Right lobe of liver (tissue), 6 donors: ENCODE results near the gene MAML2. TPM values are rescaled to one million over a fixed set of nuclear protein-coding genes. Genes with fewer than 3 reads are reported as not detected.

Source experiments
- ATAC-seq, 4 donors: fragments of 200-7000 bp; cut with Tn5 transposase; one replicate each; pipeline ENCODE4 v1.9.1; 2020; ENCODE audit warnings: mild to moderate bottlenecking in 4 of 4, moderate library complexity in 4 of 4
- DNase-seq, 3 donors: peaks; one replicate each; pipeline ENCODE4 v3.0.0-alpha.2; 2020
- H3K27ac ChIP-seq, 3 donors: fragments of 200-600 bp; one replicate each; pipeline ENCODE4 v1.8.0; 2022
- H3K27me3 ChIP-seq, 2 donors: fragments of 200-600 bp; one replicate each; pipeline ENCODE4 v1.8.0; 2022
- H3K36me3 ChIP-seq, 4 donors: fragments of 200-600 bp; sonication (generic) in 1 of 4; one replicate each; pipeline versions ENCODE4 v1.5.1 to v1.8.0; 2017 to 2022; ENCODE audit warnings: control low read depth in 1 of 4
- H3K4me1 ChIP-seq, 4 donors: fragments of 200-600 bp; sonication (generic) in 1 of 4; one replicate each; pipeline versions ENCODE4 v1.5.1 to v1.8.0; 2017 to 2022; ENCODE audit warnings: control low read depth in 1 of 4
- H3K4me3 ChIP-seq, 3 donors: fragments of 200-600 bp; one replicate each; pipeline ENCODE4 v1.8.0; 2022
- H3K9me3 ChIP-seq, 4 donors: fragments of 200-600 bp; sonication (generic) in 1 of 4; one replicate each; pipeline versions ENCODE4 v1.5.1 to v1.8.0; 2017 to 2022; ENCODE audit warnings: control low read depth in 1 of 4
- CTCF ChIP-seq, 4 donors: fragments of 200-600 bp in 3 of 4; fragments of 450-650 bp in 1 of 4; IDR thresholded peaks; one replicate each; pipeline versions ENCODE4 v1.5.1 to v1.8.0; 2016 to 2022; ENCODE audit warnings: antibody characterized with exemption in 4 of 4, mild to moderate bottlenecking in 2 of 4
- POLR2A ChIP-seq: fragments of 450-650 bp; IDR thresholded peaks from one replicate; pipeline ENCODE4 v1.6.1; 2017; ENCODE audit warnings: antibody characterized with exemption, mild to moderate bottlenecking
- WGBS: methylation state at CpG from one replicate; pipeline ENCODE4 v1.1.6; 2018; ENCODE audit warnings: low coverage, low lambda C conversion rate; ENCODE audit not compliant: insufficient coverage; ENCODE audit errors: missing lambda C conversion rate; 5-methylcytosine and 5-hydroxymethylcytosine counted together
- intact Hi-C, 2 donors: fragments of 100-400 bp; cut with DNase I; formaldehyde crosslinking; loops; one replicate each; pipeline versions ENCODE4 v1.11.2 to v1.14.1; 2022
- total RNA-seq, 6 experiments: library from RNA; depleted of rRNA in 2 of 6; stranded (reverse); fragments of >200 nt in 2 of 6; fragmentation: NEBNext Ultra II Directional in 3 of 6; extraction: Animal tissue kit (Norgen Biotek cat#: 25700) in 3 of 6; gene quantifications; one replicate each; pipeline versions ENCODE4 v1.1.0 to v1.2.4, GENCODE V29; 2016 to 2023
- donor health status: DM: no; HTN: yes; CAD: no.
- donor health status: DM: no; HTN: no; CAD: no.
- donor health status: DM: no; HTN: no; CAD: no.
- donor health status: DM: no; HTN: yes; CAD: no.
- donor health status: DM: no; HTN: yes; CAD: no.

MAML2 gene
- total RNA-seq, 6 experiments from 2014 or later: 0.92 to 2.3 (median 1.9) TPM

DNA sequence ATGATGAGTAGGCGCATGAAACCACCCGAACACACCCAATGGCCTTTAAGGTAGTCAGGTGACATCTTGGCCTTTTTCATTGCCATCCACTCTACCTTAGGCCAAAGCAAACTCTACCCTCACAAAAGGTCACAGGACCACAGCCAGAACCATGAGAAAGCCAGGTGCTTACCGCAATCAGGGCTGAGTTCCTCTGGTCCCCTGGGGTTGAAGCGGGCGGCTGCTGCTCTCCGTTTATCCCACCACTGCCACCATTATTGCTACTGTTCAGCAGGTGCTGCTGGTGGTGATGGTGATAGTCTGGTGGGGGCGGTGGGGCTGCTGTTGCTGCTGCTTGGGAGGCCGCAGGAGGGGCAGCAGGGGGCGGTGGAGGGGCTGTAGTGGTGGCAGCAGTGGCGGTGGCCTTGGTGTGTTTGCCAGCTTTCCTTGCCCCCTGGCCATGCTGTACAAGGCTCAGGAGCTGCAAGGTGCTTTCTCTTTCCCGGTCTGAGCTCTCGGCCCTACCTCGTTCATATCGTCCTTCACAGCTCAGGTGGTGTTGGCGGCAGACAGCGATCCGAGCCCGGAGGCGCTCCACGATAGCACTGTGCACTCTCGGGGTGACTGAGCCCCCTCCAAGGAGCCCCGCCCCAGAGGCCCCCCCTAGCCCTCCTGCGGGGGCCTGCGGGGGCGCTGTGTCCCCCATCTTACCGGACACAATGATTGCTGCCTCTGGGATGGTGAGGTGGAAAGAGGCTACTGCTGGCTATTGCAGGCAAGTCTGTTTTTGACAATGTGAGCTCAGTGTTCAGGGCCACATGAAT is 1.6 kb downstream of the MAML2 start:
- H3K9me3 ChIP-seq: no peaks in the 10 kb centered on the region
- peak overlapping the region; percentile 51 to 60 (median 59) for H3K4me3 ChIP-seq
- WGBS: 65% methylated on average over 4 of the region's 26 CpGs
- TF ChIP-seq POLR2A: no peak
- peak; percentile 14 to 27 (median 18) for TF ChIP-seq CTCF (IDR thresholded peaks at IDR 0.05)
- no peaks in the 10 kb centered on the region for H3K27me3 ChIP-seq
- intact Hi-C loops: no loop called here
- ATAC-seq (peak; percentile 12 to 42 (median 28)), DNase-seq (peak in 2 of 3 donors; percentile 43 to 60)
- peak overlapping the region; percentile 18 to 66 (median 25) for H3K27ac ChIP-seq
- H3K4me1 ChIP-seq: no peaks in the 10 kb centered on the region
- no peaks in the 10 kb centered on the region for H3K36me3 ChIP-seq

DNA sequence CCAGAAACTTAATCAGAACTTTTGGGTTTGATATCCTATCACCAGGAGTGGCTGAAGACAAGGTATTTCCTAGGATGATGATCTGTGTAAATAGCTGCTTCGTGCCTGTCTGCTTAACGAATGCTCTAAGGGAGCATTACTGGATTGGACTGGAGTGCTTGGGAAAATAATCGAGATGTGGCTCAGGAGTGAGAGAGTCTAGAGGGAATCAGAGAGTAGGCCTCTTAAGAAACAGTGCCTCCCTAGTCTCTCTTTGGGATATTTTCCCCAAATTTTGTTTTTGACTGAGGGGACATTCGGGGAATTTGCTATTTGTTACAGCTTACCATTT is 2.5 kb downstream of the MAML2 start:
- 52% methylated on average over 4 of the region's 4 CpGs for WGBS
- no peaks in the 10 kb centered on the region for H3K36me3 ChIP-seq
- intact Hi-C loops: no loop called here
- TF ChIP-seq POLR2A: no peak
- no peak overlapping the region for H3K4me3 ChIP-seq
- no peaks in the 10 kb centered on the region for H3K9me3 ChIP-seq
- DNase-seq (no peak), ATAC-seq (no peak)
- peak overlapping the region in 2 of 3 donors; percentile 18 to 70 for H3K27ac ChIP-seq
- H3K4me1 ChIP-seq: no peaks in the 10 kb centered on the region
- no peaks in the 10 kb centered on the region for H3K27me3 ChIP-seq

GRCh38 chr11:96339706-96340554 is 3.1 kb downstream of the MAML2 start:
- H3K27ac ChIP-seq: peak overlapping the region in 2 of 3 donors; percentile 37 to 70
- WGBS: 56% methylated on average over 4 of the region's 7 CpGs

DNA sequence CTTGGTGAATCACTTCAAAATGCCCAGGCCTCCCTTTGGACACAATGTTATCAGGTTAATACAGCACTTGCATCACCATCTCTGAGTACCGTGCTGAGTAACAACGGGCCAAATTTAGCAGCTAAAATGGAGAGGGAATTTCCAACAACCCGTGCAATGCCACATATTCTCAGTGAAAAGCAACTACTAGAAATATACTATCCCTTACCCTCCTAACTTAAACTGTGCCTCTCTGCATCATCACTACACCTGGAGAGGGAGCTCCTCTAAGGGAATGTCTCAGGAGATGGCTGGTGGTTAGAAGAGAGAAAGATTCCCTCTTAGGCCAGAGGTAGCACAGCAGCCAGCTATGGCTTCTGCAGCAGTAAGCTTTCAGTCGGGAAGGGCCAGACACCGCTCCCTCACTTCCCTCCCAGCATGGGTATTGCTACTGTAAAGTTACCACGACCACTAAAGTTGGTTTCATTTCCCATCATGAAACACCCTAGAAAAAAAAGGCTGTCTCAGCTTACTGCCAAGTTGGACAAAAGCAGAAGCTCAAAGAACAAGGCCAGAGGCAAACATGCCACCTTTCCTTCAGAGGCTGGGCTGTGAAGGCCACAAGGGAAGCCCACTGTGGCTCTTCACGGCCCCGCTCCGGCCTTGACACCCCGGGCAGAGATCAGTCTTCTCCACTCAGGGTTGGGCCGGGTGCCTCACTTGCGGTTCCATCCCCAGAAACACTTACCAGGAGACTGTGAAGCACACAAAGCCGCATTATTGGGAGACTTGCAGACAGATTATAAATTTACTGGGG is 3.9 kb downstream of the MAML2 start:
- peak overlapping the region; percentile 37 to 70 (median 47) for H3K27ac ChIP-seq
- intact Hi-C loops: no loop called here
- no peaks in the 10 kb centered on the region for H3K36me3 ChIP-seq
- no peak overlapping the region for H3K4me3 ChIP-seq
- no peaks in the 10 kb centered on the region for H3K4me1 ChIP-seq
- no peaks in the 10 kb centered on the region for H3K27me3 ChIP-seq
- 32% methylated on average over 11 of the region's 13 CpGs for WGBS
- ATAC-seq: peak; percentile 19 to 38 (median 25)
- H3K9me3 ChIP-seq: no peaks in the 10 kb centered on the region
- no peak for TF ChIP-seq POLR2A
- no peak for TF ChIP-seq CTCF (IDR thresholded peaks at IDR 0.05)
- peak in 2 of 3 donors; percentile 31 to 61 for DNase-seq

More at GRCh38 chr11:96339706-96340554, 3.1 kb downstream of the MAML2 start:
- DNase-seq (no peak), ATAC-seq (no peak)
- Histone ChIP-seq H3K4me3 (no peak overlapping the region), H3K4me1 (no peaks in the 10 kb centered on the region), H3K9me3 (no peaks in the 10 kb centered on the region), H3K36me3 (no peaks in the 10 kb centered on the region), H3K27me3 (no peaks in the 10 kb centered on the region)
- intact Hi-C loops: no loop called here
- TF ChIP-seq CTCF (IDR thresholded peaks at IDR 0.05) (no peak), POLR2A (no peak)
